SU-DHL-6 (cell line): Measurements from ENCODE around the gene NAT9.

Experiments used
- H2AFZ ChIP-seq: fragments of 200-600 bp; sonication (generic); 2 replicates; pipeline ENCODE4 v1.6.1; 2014; ENCODE audit warnings: low read depth, mild to moderate bottlenecking, moderate library complexity, mixed read lengths, antibody characterized with exemption, low read length; ENCODE audit not compliant: severe bottlenecking
- H3F3A ChIP-seq: fragments of 200-600 bp; shearing (Covaris generic); 2 replicates; pipeline ENCODE4 v1.6.0; 2016; ENCODE audit warnings: antibody characterized with exemption, mild to moderate bottlenecking; ENCODE audit not compliant: insufficient read depth
- H3K27ac ChIP-seq: fragments of 200-600 bp; sonication (generic); 2 replicates; pipeline ENCODE4 v1.5.1; 2016; ENCODE audit warnings: low read depth, mild to moderate bottlenecking, low read length, moderate library complexity, mixed read lengths
- H3K27me3 ChIP-seq: fragments of 200-600 bp; sonication (generic), shearing (Covaris generic); 2 replicates; pipeline ENCODE4 v1.6.0; 2014; ENCODE audit warnings: mild to moderate bottlenecking, low read length
- H3K36me3 ChIP-seq: fragments of 200-600 bp; sonication (generic); 2 replicates; pipeline ENCODE4 v1.6.1; 2014; ENCODE audit warnings: mild to moderate bottlenecking, low read length, mixed read lengths
- H3K4me2 ChIP-seq: fragments of 300-600, 200-600 bp; shearing (Covaris generic), sonication (generic); 2 replicates; pipeline ENCODE4 v1.6.0; 2014; ENCODE audit warnings: low read length, low read depth, mild to moderate bottlenecking; ENCODE audit not compliant: poor library complexity, severe bottlenecking
- H3K4me3 ChIP-seq: fragments of 200-600 bp; sonication (generic); 2 replicates; pipeline ENCODE4 v1.5.1; 2014; ENCODE audit warnings: antibody characterized with exemption, low read length, mild to moderate bottlenecking, mixed read lengths; ENCODE audit not compliant: insufficient read depth, poor library complexity, severe bottlenecking
- H3K79me2 ChIP-seq: fragments of 200-600 bp; sonication (generic); 2 replicates; pipeline ENCODE4 v1.6.1; 2014; ENCODE audit warnings: mild to moderate bottlenecking, low read length, moderate library complexity; ENCODE audit not compliant: insufficient read depth
- H3K9ac ChIP-seq: fragments of 200-600 bp; sonication (generic); 2 replicates; pipeline ENCODE4 v1.7.0; 2014; ENCODE audit warnings: mild to moderate bottlenecking, low read length
- H3K9me2 ChIP-seq: fragments of 200-600 bp; sonication (generic); replicated peaks from 2 replicates; pipeline ENCODE4 v1.6.1; 2014; ENCODE audit warnings: low read length; ENCODE audit not compliant: insufficient read depth
- H3K9me3 ChIP-seq: fragments of 200-600 bp; sonication (generic); 2 replicates; pipeline ENCODE4 v1.6.1; 2014; ENCODE audit warnings: low read length, mixed read lengths; ENCODE audit not compliant: insufficient read depth
- H4K20me1 ChIP-seq: fragments of 200-600 bp; sonication (generic); 2 replicates; pipeline ENCODE4 v1.6.1; 2014; ENCODE audit warnings: low read depth, mild to moderate bottlenecking, antibody characterized with exemption, low read length, moderate library complexity, mixed read lengths
- EZH2phosphoT487 ChIP-seq: fragments of 200-600 bp; sonication (generic), shearing (Covaris generic); conservative IDR thresholded peaks from 2 replicates; pipeline ENCODE4 v1.6.1; 2018; ENCODE audit warnings: mild to moderate bottlenecking, antibody characterized with exemption, low read length, moderate library complexity, mixed read lengths
- TF ChIP-seq, protein P1 (sequence below): fragments of 200-600 bp; sonication (generic); IDR thresholded peaks from one replicate; pipeline ENCODE4 v1.5.1; 2017; ENCODE audit warnings: antibody characterized with exemption, mild to moderate bottlenecking, low read length, moderate library complexity; ENCODE audit not compliant: insufficient read depth, poor library complexity, severe bottlenecking

The NAT9 gene

GRCh38 chr17:74778960-74779359 is 2.8 kb upstream of the NAT9 start:
- no peak overlapping the region for H3K27ac ChIP-seq
- H2AFZ ChIP-seq: no peak overlapping the region
- no peaks in the 10 kb centered on the region for H3K27me3 ChIP-seq
- no peak overlapping the region for H3K4me2 ChIP-seq
- TF ChIP-seq, protein P1, sequence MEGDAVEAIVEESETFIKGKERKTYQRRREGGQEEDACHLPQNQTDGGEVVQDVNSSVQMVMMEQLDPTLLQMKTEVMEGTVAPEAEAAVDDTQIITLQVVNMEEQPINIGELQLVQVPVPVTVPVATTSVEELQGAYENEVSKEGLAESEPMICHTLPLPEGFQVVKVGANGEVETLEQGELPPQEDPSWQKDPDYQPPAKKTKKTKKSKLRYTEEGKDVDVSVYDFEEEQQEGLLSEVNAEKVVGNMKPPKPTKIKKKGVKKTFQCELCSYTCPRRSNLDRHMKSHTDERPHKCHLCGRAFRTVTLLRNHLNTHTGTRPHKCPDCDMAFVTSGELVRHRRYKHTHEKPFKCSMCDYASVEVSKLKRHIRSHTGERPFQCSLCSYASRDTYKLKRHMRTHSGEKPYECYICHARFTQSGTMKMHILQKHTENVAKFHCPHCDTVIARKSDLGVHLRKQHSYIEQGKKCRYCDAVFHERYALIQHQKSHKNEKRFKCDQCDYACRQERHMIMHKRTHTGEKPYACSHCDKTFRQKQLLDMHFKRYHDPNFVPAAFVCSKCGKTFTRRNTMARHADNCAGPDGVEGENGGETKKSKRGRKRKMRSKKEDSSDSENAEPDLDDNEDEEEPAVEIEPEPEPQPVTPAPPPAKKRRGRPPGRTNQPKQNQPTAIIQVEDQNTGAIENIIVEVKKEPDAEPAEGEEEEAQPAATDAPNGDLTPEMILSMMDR: no peak
- no peak for TF ChIP-seq EZH2phosphoT487
- no peaks in the 10 kb centered on the region for H3K9me3 ChIP-seq
- no peaks in the 10 kb centered on the region for H4K20me1 ChIP-seq
- H3K9ac ChIP-seq: no peak overlapping the region
- no peaks in the 10 kb centered on the region for H3K9me2 ChIP-seq
- H3K4me3 ChIP-seq: no peak overlapping the region
- H3K79me2 ChIP-seq: peaks cover 23% of the 10 kb centered on the region
- peaks cover 9% of the 10 kb centered on the region; the same call in 1 of the 2 replicates for H3F3A ChIP-seq
- H3K36me3 ChIP-seq: no peaks in the 10 kb centered on the region

- Histone ChIP-seq H3K9me2 (no peaks in the 10 kb centered on the region), H3K27me3 (no peaks in the 10 kb centered on the region), H3F3A (peaks cover 9% of the 10 kb centered on the region; the same call in 1 of the 2 replicates), H3K9ac (no peak overlapping the region), H2AFZ (no peak overlapping the region), H3K27ac (no peak overlapping the region), H3K9me3 (no peaks in the 10 kb centered on the region), H3K4me2 (no peak overlapping the region), H3K79me2 (peaks cover 23% of the 10 kb centered on the region), H4K20me1 (no peaks in the 10 kb centered on the region), H3K4me3 (no peak overlapping the region), H3K36me3 (no peaks in the 10 kb centered on the region)
- TF ChIP-seq, protein P1: no peak
- TF ChIP-seq EZH2phosphoT487: no peak
Measured at GRCh38 chr17:74777901-74778515, 1.9 kb upstream of the NAT9 start.

DNA sequence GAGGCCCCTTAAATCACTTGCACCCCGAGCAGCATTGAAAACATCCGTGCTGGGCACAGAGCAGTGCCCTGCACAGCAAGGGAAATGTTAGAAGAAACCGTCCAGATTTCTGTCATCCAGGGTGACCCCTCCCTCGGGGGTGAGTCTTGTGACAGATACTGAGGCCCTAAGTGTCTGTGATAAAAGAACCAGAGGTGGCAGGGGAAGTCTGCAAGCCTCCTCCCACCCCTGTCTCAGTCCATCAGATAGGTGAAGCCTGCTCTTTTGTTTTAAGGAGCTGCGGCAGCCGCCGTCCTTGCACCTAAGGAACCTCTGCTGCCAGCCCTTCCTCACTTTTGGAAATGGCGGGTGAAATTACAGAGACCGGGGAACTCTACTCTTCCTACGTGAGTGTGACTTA is 845 bp upstream of the NAT9 start:
- Histone ChIP-seq H3K79me2 (peaks cover 23% of the 10 kb centered on the region), H3K27ac (no peak overlapping the region), H3K4me2 (peak overlapping the region; percentile 71), H3K9me2 (no peaks in the 10 kb centered on the region), H3K36me3 (no peaks in the 10 kb centered on the region), H3F3A (peaks cover 9% of the 10 kb centered on the region; the same call in 1 of the 2 replicates), H3K4me3 (peak overlapping the region; percentile 83), H2AFZ (no peak overlapping the region), H4K20me1 (no peaks in the 10 kb centered on the region), H3K9me3 (no peaks in the 10 kb centered on the region), H3K27me3 (no peaks in the 10 kb centered on the region), H3K9ac (peak overlapping the region; percentile 72)
- TF ChIP-seq EZH2phosphoT487: no peak
- TF ChIP-seq, protein P1: no peak
